ENCODE measurements around the gene TAS2R60.

The TAS2R60 gene

GRCh38 chr7:143396625-143397556 is 46.4 kb upstream of the TAS2R60 start:
- ChIA-PET CTCF (interaction anchor here (0.7 to 2.8 kb wide), 3 partner anchors 19 to 157 kb away, joined by 3 to 9 read pairs (median 9); no protein-coding TSS in a partner anchor), POLR2A (interaction anchor here (5.6 to 8.0 kb wide), 2 partner anchors 9 to 15 kb away, joined by 29 to 104 read pairs; partner anchors contain the start of gene ZYX)
- TF ChIP-seq CTCF (IDR thresholded peaks at IDR 0.05; ENCODE audit: insufficient read depth, low read length, missing control alignments), result no peak
- no peak for DNase-seq (ENCODE audit: low read depth, low spot score)
- H3K4me3 ChIP-seq (ENCODE audit: low read depth, low read length), result no peak overlapping the region

- POLR2A ChIA-PET, result no interaction called here
- no peak overlapping the region for H3K4me3 ChIP-seq (ENCODE audit: low read depth, low read length)
- no peak for DNase-seq (ENCODE audit: low read depth, low spot score)
- CTCF ChIA-PET, result interaction anchor here (0.7 to 1.3 kb wide), 3 partner anchors 12 to 19 kb away, joined by 3 read pairs; no protein-coding TSS in a partner anchor
- no peak for TF ChIP-seq CTCF (IDR thresholded peaks at IDR 0.05; ENCODE audit: insufficient read depth, low read length, missing control alignments)
These were observed 45.3 kb upstream of the TAS2R60 start for GRCh38 chr7:143397710-143398530.

GRCh38 chr7:143398616-143399015 is 44.6 kb upstream of the TAS2R60 start:
- no peak for TF ChIP-seq CTCF (IDR thresholded peaks at IDR 0.05; ENCODE audit: insufficient read depth, low read length, missing control alignments)
- DNase-seq (ENCODE audit: low read depth, low spot score), result no peak
- ChIA-PET CTCF (interaction anchor here (0.9 to 1.3 kb wide), 2 partner anchors 11 to 18 kb away, joined by 3 read pairs; no protein-coding TSS in a partner anchor), POLR2A (no interaction called here)
- no peak overlapping the region for H3K4me3 ChIP-seq (ENCODE audit: low read depth, low read length)

GRCh38 chr7:143399151-143399550 is 44.1 kb upstream of the TAS2R60 start:
- H3K4me3 ChIP-seq (ENCODE audit: low read depth, low read length), result no peak overlapping the region
- CTCF ChIA-PET, result interaction anchor here (0.9 to 1.3 kb wide), 2 partner anchors 10 to 19 kb away, joined by 3 read pairs; no protein-coding TSS in a partner anchor
- no peak for TF ChIP-seq CTCF (IDR thresholded peaks at IDR 0.05; ENCODE audit: insufficient read depth, low read length, missing control alignments)
- DNase-seq (ENCODE audit: low read depth, low spot score), result no peak
- POLR2A ChIA-PET, result no interaction called here

GRCh38 chr7:143399642-143400041 is 43.6 kb upstream of the TAS2R60 start:
- CTCF ChIA-PET, result no interaction called here
- POLR2A ChIA-PET, result no interaction called here
- no peak overlapping the region for H3K4me3 ChIP-seq (ENCODE audit: low read depth, low read length)
- no peak for TF ChIP-seq CTCF (IDR thresholded peaks at IDR 0.05; ENCODE audit: insufficient read depth, low read length, missing control alignments)
- DNase-seq (ENCODE audit: low read depth, low spot score), result no peak

All from AG04449 (cell line).